HG03103 (cell line): ENCODE results near the gene LCE1B.

ENCODE experiments used
- ATAC-seq: cut with Tn5 transposase; IDR thresholded peaks from one replicate; pipeline ENCODE4 v1.9.1; 2021; ENCODE audit warnings: low read depth; ENCODE audit not compliant: unreplicated experiment

LCE1B gene

GRCh38 chr1:152859696-152860095 lies 47.9 kb downstream of the LCE1B start, which contains the start of gene LCE7A:
TSS of gene LCE7A (plus strand) at chr1:152859996. CDS start at chr1:152860698, 702 bp downstream.
- no peak for ATAC-seq

GRCh38 chr1:152860129-152860528 lies 48.4 kb downstream of the LCE1B start:
- no peak for ATAC-seq

DNA sequence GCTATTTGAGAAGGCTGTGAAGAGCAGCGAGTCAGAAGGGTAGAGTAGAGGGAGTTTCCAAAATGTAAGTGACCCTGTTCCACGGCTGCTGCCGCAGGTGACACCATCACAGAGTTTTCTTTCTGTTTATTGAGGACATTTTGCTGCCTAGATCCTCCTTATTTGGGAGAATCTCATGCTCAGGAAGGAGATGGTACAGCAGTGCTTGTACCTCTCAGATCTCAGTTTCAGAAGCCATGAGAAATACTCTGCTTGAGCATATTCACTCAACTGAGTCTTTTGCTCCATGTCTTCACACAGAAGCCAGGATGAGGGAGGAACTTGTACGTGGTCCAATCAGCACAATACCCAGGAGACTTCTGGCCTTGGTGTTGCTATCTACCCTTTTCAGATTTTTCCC lies 49.6 kb downstream of the LCE1B start:
- ATAC-seq = no peak
